ENCODE data around the gene ISG20L2. TPM values are rescaled to one million over a fixed set of nuclear protein-coding genes. Genes with fewer than 3 reads are reported as not detected.
A peak's percentile ranks its signal among the peaks of the same experiment; 100 is the strongest.

ISG20L2 gene
- total RNA-seq, 1 experiment from 2014 or later: 41.7 TPM

DNA sequence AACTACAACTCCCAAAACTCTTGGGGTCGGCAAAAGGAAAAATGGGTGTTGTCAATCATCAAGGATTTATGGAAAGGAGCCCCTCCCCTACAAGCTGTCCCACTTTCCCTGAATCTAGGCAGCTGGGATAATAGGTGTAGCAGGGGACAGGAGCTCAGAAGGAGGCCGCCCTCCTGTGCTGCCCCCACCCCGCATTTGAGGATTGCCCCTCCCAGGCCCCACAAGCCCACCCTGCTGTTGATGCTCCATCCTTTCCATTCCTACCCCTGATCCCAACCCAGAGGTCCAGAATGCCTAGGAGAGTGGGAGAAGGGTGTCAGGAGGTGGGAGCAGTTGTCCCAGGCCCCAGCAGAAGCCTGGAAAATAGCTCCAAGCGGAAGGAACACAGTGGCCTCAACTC lies 14.2 kb upstream of the ISG20L2 start:
- intact Hi-C loops (cut with micrococcal nuclease): loop anchor here (10.0 kb wide), 1 partner anchor 238 kb away; the partner anchor contains the start of gene MEF2D

More for the DNA sequence above, 14.2 kb upstream of the ISG20L2 start:
- H3K36me3 ChIP-seq (ENCODE audit: control insufficient read depth in 1 of 2, insufficient read depth in 2 of 2, low read length in 2 of 2): peaks cover 16 to 32% of the 10 kb centered on the region in 2 experiments; a peak in 2 of 4 replicates
- POLR2A ChIA-PET: no interaction called here
- TF ChIP-seq, protein P1, sequence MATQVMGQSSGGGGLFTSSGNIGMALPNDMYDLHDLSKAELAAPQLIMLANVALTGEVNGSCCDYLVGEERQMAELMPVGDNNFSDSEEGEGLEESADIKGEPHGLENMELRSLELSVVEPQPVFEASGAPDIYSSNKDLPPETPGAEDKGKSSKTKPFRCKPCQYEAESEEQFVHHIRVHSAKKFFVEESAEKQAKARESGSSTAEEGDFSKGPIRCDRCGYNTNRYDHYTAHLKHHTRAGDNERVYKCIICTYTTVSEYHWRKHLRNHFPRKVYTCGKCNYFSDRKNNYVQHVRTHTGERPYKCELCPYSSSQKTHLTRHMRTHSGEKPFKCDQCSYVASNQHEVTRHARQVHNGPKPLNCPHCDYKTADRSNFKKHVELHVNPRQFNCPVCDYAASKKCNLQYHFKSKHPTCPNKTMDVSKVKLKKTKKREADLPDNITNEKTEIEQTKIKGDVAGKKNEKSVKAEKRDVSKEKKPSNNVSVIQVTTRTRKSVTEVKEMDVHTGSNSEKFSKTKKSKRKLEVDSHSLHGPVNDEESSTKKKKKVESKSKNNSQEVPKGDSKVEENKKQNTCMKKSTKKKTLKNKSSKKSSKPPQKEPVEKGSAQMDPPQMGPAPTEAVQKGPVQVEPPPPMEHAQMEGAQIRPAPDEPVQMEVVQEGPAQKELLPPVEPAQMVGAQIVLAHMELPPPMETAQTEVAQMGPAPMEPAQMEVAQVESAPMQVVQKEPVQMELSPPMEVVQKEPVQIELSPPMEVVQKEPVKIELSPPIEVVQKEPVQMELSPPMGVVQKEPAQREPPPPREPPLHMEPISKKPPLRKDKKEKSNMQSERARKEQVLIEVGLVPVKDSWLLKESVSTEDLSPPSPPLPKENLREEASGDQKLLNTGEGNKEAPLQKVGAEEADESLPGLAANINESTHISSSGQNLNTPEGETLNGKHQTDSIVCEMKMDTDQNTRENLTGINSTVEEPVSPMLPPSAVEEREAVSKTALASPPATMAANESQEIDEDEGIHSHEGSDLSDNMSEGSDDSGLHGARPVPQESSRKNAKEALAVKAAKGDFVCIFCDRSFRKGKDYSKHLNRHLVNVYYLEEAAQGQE (IDR thresholded peaks at IDR 0.05; ENCODE audit: low read depth): no peak
- TF ChIP-seq POLR2AphosphoS5 (IDR thresholded peaks at IDR 0.05; ENCODE audit: low read depth, low read length) (no peak), JUND (IDR thresholded peaks at IDR 0.05) (no peak), CEBPB (IDR thresholded peaks at IDR 0.05; ENCODE audit: low read depth) (no peak), YY1 (IDR thresholded peaks at IDR 0.05; ENCODE audit: extremely low read depth, insufficient replicate concordance, low read depth, low read length) (no peak), EZH2 (IDR thresholded peaks at IDR 0.05) (no peak), SIN3A (IDR thresholded peaks at IDR 0.05; ENCODE audit: low read depth) (no peak), SP1 (IDR thresholded peaks at IDR 0.05; ENCODE audit: low read depth) (no peak), ELF1 (IDR thresholded peaks at IDR 0.05; ENCODE audit: borderline replicate concordance, low read depth) (no peak), FOSL1 (IDR thresholded peaks at IDR 0.05; ENCODE audit: low read depth) (no peak), TCF7L2 (IDR thresholded peaks at IDR 0.05; ENCODE audit: borderline replicate concordance, extremely low read depth, insufficient read depth, insufficient read length) (no peak), CBX3 (IDR thresholded peaks at IDR 0.05; ENCODE audit: low read depth) (no peak), EZH2phosphoT487 (IDR thresholded peaks at IDR 0.05; ENCODE audit: borderline replicate concordance) (no peak), SRF (IDR thresholded peaks at IDR 0.05; ENCODE audit: low read depth) (no peak)
- TF ChIP-seq, protein P2, sequence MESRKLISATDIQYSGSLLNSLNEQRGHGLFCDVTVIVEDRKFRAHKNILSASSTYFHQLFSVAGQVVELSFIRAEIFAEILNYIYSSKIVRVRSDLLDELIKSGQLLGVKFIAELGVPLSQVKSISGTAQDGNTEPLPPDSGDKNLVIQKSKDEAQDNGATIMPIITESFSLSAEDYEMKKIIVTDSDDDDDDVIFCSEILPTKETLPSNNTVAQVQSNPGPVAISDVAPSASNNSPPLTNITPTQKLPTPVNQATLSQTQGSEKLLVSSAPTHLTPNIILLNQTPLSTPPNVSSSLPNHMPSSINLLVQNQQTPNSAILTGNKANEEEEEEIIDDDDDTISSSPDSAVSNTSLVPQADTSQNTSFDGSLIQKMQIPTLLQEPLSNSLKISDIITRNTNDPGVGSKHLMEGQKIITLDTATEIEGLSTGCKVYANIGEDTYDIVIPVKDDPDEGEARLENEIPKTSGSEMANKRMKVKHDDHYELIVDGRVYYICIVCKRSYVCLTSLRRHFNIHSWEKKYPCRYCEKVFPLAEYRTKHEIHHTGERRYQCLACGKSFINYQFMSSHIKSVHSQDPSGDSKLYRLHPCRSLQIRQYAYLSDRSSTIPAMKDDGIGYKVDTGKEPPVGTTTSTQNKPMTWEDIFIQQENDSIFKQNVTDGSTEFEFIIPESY (IDR thresholded peaks at IDR 0.05; ENCODE audit: extremely low read depth, insufficient replicate concordance, low read length): no peak
- H3K9ac ChIP-seq (ENCODE audit: low read length): no peak overlapping the region
- no peaks in the 10 kb centered on the region for H3K9me3 ChIP-seq (ENCODE audit: control insufficient read depth in 1 of 2, insufficient read depth in 1 of 2, low read depth in 1 of 2, low read length in 2 of 2)
- H3K4me3 ChIP-seq (replicated peaks in 1 of 2; ENCODE audit: low read depth in 1 of 2, low read length in 2 of 2): no peak overlapping the region
- ATAC-seq: no peak
- peaks cover 71% of the 10 kb centered on the region for H3K79me2 ChIP-seq (ENCODE audit: insufficient read depth, low read length)
- H3K4me2 ChIP-seq (ENCODE audit: low read length): no peak overlapping the region
- no peaks in the 10 kb centered on the region for H3K9me2 ChIP-seq (ENCODE audit: insufficient read depth)
- CTCF ChIA-PET: interaction anchor here (1.0 to 1.5 kb wide), 2 partner anchors 15 to 17 kb away, joined by 3 to 8 read pairs; partner anchors contain the start of genes ISG20L2 and METTL25B
- peaks cover 22 to 46% of the 10 kb centered on the region in 2 experiments for H3K4me1 ChIP-seq (ENCODE audit: control insufficient read depth in 1 of 2, insufficient read depth in 2 of 2, low read length in 2 of 2)
- no peaks in the 10 kb centered on the region for H3K27me3 ChIP-seq (ENCODE audit: insufficient read depth, low read length)
- no peaks in the 10 kb centered on the region for H4K20me1 ChIP-seq (ENCODE audit: insufficient read depth)
- RAD21 ChIA-PET (ENCODE audit: low non-redundant PET in 1 of 2, low total read pairs in 2 of 2, uncharacterized antibody in 2 of 2, unreplicated experiment in 2 of 2): no interaction called here
- DNase-seq (ENCODE audit: low read depth, low spot score): no peak
- no TSS peak for BruUV-seq (replicated peaks)
- H3K27ac ChIP-seq (ENCODE audit: low read depth, low read length): peak overlapping the region; percentile 69; the same call in 1 of the 2 replicates
- H2AFZ ChIP-seq (ENCODE audit: low read depth, low read length, poor library complexity, severe bottlenecking): no peak overlapping the region

All from HCT116 (cell line).